ENCODE data around the gene CA10.

The CA10 gene

DNA sequence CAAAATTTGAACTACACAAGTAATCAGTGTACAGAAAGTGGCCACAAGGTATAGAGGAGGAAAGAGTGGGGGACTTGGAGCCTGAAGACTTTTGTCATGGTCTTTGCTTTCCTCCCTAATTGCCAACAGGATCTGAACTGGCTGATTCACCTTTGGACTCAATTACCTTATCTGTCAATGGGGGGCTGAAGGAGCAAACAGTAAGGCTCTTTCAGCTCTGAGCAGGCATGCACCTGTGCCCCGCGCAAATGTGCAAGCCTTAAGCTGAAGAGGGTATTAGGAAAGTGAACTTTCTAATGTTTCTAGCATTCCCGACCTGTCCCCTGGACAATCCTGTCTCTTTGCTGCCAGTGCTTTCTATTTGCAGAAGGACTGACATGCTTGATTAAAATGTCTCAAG lies 302.7 kb downstream of the CA10 start:
- no peak for DNase-seq

DNA sequence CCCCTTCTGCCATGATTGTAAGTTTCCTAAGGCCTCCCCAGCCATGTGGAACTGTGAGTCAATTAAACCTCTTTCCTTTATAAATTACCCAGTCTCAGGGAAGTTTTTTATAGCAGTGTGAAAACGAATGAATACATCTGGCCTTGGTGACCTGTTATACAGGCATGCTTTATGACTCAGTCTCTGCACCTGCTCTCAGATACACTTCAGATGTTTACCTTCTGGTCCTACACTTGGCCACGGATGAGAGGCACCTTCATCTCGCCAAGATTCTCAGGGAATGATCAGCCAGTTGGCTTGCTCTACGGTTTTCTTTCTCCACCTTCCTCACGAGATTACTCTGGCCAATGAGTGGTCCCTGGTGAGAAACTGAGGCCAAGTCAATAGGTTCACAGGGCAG lies 304.7 kb downstream of the CA10 start:
- no peak for DNase-seq

GRCh38 chr17:51852603-51853002 lies 305.9 kb downstream of the CA10 start:
- DNase-seq: no peak

GRCh38 chr17:51850201-51850600 lies 308.3 kb downstream of the CA10 start:
- no peak for DNase-seq

DNA sequence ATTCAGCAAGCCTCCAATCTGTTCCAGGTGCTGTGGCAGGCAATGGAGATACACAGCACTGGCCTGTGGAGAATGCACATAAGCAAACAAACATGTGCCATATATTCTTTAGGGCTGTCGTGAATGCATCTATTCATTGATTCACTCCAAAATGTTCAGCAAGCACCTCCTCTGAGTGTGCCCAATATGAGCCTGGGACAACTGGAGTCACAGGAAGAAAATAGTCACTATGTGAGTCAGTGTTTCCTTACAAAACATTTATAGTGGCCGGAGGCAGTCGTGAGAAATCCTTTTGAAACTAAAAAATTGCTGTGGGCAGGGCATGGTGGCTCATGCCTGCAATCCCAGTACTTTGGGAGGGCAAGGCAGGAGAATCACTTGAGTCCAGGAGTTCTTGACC lies 310.1 kb downstream of the CA10 start:
- DNase-seq: peak; percentile 11

DNA sequence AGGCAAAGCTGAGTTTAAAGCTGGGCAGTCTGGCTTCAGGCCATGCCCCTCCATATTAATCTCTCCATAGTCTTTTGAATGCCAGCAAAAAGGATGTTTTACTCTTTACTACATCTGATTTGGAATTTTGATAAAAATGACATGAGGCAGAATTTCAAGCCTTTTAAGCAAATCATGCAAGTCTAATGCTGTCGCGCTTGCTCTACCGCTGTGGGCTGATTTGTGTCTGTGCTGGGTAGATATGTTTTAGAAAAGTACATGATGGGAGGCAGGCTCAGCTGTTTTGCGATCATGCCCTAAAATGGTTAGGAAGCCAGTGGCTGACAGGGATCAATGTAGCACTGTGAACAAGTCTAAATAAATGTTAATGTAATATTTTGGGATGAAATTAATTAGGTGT lies 311.9 kb downstream of the CA10 start:
- no peak for DNase-seq

DNA sequence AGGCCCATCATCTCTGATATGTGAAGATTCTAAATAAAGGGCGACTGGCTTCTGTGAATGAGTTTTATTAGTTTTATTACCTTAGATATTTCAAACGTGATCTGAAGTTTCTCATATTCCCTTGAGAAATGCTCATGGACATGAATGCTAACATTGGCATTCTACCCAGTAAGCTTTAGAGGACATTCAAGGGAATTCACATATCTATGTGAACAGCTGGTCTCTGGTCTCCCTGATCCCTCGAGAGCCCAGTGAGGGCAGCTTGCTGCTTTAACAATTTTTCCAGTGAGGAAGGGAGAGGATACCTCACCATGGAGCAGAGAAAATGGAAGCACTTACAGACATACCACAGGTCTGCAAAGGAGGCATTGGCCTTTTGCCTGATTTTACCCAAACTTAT lies 312.7 kb downstream of the CA10 start:
- no peak for DNase-seq

- no peak for DNase-seq
These were observed 315.8 kb downstream of the CA10 start for GRCh38 chr17:51842763-51843162.

GRCh38 chr17:51841669-51842068 lies 316.8 kb downstream of the CA10 start:
- no peak for DNase-seq

DNA sequence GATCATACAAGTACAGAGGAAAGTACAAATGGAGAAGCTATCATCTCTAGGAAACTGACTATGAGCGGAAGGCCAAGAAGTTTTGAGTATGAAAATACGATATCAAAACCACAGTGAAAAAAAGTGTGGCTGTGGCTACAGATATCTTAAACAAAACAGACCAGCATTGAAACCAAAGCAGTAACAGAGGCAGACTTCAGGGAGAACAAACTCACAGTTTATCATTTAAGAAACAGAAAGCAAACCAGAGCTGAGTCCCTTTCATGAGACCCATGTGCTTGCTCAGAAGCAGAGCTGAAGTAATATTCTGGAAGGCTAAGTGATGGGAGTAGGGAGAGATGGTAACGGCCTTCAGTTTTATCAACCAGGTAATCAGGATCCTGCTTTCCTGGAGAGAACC lies 317.8 kb downstream of the CA10 start:
- DNase-seq: no peak

DNA sequence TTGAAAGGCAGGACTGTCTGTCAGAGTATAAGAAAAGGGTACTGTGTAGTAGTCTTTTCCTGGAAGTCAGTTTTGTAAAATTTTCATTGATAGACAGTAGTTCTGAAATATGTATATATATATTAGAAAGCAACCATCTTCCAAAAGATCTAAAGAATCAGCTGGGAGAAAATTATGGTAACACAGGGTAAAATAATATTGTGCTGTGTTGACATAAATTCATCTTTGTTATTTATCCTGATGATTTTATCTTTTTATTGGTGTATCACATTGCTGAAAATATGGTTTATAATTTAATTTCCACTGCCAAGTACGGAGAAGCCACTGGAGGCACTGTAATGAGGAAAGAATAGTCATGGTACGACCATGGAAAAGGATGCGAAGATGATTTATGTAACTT lies 324.9 kb downstream of the CA10 start:
- no peak for DNase-seq

DNA sequence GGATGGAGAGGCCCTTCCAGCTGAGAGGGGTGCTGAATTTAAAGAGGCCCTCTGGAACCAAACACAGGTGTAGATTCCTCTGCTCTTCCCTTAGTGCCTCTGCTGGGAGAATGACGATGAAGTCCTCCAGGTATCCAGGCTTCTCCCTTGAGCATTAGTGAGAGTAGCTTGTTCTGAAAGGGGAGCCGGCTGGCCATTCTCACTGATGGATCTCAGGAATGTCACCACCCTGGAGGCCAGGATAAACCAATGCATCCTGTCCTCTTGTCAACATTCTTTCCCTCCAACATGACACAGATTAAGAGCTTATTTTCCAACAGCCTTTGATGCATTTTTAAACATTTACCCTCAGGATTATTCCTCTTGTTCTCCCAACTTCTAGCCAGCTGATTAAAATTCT lies 325.5 kb downstream of the CA10 start:
- DNase-seq: no peak

DNA sequence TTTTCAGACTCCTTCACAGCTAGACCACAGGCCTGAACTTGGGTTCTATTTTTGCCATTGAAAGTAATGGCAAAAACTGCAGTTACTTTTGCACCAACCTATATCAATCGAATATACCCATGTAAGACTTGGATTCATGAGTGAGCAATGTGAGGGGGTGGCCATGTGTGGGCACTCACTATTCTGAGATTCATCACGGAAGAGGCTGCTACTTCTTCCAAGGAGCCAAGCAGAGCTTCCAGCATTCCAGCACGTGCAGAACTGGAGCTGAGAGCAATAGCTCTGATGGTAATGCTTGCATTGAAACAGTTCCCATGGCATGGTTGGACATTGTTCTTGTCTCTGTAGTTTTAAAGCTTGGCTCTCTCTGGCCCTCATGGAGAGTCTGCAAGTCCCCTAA lies 327.6 kb downstream of the CA10 start:
- no peak for DNase-seq

DNA sequence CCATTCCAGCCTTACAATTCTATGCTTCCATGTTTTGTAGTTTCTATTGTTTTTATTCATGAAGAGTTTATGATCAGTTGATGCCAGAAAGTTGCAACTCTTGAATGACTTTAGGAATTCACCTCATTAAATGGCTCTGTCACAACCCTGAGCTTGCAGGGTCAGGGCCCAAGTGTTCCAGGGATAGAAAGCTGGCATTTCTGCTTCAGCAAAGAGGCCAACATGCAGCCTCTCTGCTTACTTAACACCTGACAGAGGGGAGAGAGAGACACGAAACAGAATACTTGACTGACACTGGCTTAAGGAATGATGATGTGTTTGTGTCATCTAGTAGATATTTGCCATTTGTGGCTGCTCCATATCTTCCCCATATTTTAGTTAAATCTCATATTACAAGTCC lies 328.1 kb downstream of the CA10 start:
- no peak for DNase-seq

GRCh38 chr17:51828901-51829300 lies 329.6 kb downstream of the CA10 start:
- no peak for DNase-seq

DNA sequence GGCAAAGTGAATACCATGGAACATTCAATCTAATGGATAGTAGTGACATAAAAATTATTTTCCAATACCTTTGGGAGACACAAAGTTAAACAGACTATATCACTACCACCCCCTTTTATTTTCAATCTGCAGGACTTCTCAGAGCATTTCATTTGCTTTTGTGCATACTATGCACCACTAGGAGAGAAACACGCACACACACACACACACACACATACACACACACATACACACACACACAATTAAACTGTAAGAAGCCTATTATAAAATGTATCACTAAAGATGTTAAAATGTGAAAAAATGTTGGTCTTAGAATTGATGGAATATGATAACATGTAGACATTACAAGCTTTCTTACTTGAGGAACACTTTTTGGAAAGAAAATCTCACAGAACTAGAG lies 331.4 kb downstream of the CA10 start:
- DNase-seq: no peak

DNA sequence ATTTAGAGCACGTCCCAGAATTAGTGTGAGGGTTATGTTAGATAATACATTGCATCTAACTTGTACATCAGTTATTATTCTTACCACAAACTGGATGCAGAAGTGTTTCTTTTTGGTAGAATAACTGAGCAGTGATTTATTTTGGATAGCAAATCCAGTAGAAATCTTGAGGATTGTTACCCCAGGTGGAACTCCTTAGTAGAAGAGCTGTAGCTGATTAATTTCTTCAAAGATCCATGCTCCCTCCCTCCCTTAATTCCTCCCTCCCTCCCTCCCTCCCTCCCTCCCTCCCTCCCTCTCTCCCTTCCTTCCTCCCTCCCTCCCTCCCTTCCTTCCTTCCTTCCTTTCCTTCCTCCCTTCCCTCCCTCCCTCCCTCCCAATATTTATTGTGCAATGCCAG lies 337.7 kb downstream of the CA10 start:
- DNase-seq: no peak

DNA sequence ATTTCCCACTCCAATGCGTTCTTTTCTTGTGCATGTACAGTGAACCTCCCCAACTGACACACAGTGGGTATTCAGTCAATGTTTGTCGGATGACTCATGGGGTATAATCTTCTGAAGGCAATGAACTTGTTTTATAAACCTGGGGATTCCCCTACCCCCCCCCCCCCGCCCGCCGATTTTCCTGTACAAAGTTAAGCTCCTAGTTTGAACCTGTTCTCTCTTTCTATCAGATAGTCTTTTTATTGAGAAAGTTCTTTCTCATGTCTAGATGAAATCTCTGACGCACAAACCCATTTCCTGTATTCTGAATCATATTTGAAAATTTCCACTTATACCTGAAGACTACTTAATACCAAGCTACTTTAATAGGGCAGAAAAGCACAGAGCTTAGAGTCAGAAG lies 338.3 kb downstream of the CA10 start:
- no peak for DNase-seq

DNA sequence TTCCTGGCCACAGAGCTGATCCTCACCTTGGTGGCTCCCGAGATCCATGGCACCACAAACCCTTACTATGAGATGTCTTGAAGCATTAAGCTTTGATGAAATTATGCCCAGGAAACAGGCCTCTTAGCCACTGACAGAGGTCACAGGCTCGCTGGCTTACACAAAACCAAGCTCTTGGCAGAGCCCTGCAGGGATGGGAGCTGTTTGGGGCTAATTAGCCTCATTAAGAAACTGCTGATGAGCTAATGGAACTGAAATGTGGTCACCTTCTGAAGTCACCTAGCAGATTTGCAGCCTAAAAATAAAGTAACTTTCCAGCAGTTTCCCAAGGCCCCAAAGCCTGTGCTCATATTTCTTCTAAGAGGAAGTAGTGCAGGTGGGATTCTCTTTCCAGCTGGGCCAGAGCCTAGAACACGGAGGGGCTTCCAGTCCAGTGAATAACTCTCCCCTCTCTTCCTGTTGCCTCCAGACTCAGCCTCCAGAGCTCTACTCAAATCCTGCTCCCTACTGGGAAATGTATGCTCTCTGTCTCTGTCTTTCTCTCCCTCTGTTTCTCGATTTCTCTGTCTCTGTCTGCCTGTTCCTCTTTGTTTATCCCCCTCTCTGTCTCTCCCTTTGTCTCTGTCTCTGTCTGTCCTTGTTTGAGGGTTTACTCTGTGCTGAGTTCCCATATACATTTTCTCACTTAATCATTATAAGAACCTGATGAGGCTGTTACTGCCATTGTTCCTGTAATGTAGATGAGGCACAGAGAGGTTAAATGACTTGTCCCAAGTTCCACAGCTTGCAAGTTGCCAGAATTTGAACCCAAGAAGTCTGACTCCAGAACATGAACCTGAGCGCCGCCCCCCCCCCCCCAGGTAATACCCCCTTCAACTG lies 338.9 kb downstream of the CA10 start:
- no peak for DNase-seq

GRCh38 chr17:51818777-51819176 lies 339.7 kb downstream of the CA10 start:
- no peak for DNase-seq

GRCh38 chr17:51817955-51818354 lies 340.6 kb downstream of the CA10 start:
- DNase-seq: no peak

DNA sequence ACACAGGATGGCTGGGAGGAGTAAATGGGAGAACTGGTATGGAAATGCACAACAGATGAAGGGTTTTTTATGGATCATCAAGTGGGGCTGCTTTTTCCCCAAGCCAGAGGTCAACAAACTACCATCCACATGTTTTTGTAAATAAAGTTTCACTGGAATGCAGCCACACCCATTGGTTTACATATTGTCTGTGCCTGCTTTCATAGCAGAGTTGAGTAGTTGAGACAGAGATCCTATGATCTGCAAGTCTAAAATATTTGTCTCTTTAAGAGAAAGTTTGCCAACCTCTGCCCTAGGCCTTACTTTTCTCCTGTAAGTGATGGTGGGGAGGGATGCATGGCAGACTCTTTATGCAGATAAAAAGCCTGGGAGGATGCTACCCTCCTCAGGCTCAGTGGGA lies 341.4 kb downstream of the CA10 start:
- DNase-seq: no peak

DNA sequence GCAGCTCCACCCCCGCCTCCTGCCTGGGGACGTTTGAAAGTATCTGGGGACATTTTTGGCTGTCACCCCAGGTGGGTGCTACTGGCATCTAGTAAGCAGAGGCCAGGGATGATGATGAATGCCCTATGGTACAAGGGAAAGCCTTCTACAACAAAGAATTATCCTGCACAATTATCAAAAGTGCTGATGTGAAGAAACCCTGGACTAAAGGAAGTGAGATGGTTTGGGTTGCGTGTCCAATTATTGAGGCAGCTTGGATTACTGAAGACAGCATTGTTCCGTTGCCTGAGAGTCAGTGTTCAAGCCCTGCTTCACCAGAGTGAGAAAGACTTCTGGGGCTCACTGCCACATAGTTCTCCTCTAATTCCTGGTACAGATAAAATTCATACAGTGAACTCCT lies 343.4 kb downstream of the CA10 start:
- no peak for DNase-seq

GRCh38 chr17:51814521-51814920 lies 344.0 kb downstream of the CA10 start:
- no peak for DNase-seq

GRCh38 chr17:51813784-51814174 lies 344.7 kb downstream of the CA10 start:
- DNase-seq: no peak

Measured in NCI-H774 (cell line).